Fibroblast of the aortic adventitia (primary cell): ENCODE measurements around the gene POTEB3. TPM values are rescaled to one million over a fixed set of nuclear protein-coding genes. Genes with fewer than 3 reads are reported as not detected.
"Not testable (repeated sequence)": the region's sequence is repeated elsewhere in the genome, so short reads cannot be mapped to it uniquely, and the experiment has no call there.

Experiments used
- DNase-seq: peaks from one replicate; pipeline ENCODE4 v3.0.0-alpha.2; 2010; ENCODE audit warnings: low read depth
- H3K4me3 ChIP-seq: 2 replicates; pipeline ENCODE4 v1.5.1; 2011; ENCODE audit warnings: low read depth, mild to moderate bottlenecking, control low read depth, low read length, moderate library complexity
- small RNA-seq: library from RNA; depleted of rRNA; stranded (forward); fragments of <200 nt; gene quantifications from one replicate; pipeline ENCODE3, GENCODE V24; 2012
- total RNA-seq: library from RNA; depleted of rRNA; stranded (reverse); fragments of >200 nt; gene quantifications from 2 replicates; pipeline ENCODE4 v1.2.3, GENCODE V29; 2012; ENCODE audit warnings: low replicate concordance

Gene POTEB3
- not detected in 2 replicates for total RNA-seq

- not testable (repeated sequence) for H3K4me3 ChIP-seq, DNase-seq
These were observed at the start of gene POTEB3 for GRCh38 chr15:21440399-21440798. Gene POTEB3 (minus strand): TSS chr15:21440499. CDS start chr15:21440011, 488 bp downstream.

GRCh38 chr15:21453683-21454082 is 13.4 kb upstream of the POTEB3 start:
- not testable (repeated sequence) for H3K4me3 ChIP-seq, DNase-seq

- DNase-seq, H3K4me3 ChIP-seq: not testable (repeated sequence)
These were observed 11.7 kb upstream of the POTEB3 start for GRCh38 chr15:21451920-21452563.

- not testable (repeated sequence) for DNase-seq, H3K4me3 ChIP-seq
These were observed 11.2 kb upstream of the POTEB3 start for GRCh38 chr15:21451487-21451886.

- not testable (repeated sequence) for DNase-seq, H3K4me3 ChIP-seq
These were observed 32.9 kb downstream of the POTEB3 start for GRCh38 chr15:21407366-21407765.

- DNase-seq, H3K4me3 ChIP-seq: not testable (repeated sequence)
These were observed 38.8 kb downstream of the POTEB3 start for GRCh38 chr15:21401531-21401930.

GRCh38 chr15:21399111-21399510 is 41.2 kb downstream of the POTEB3 start:
- not testable (repeated sequence) for DNase-seq, H3K4me3 ChIP-seq

GRCh38 chr15:21398511-21398910 is 41.8 kb downstream of the POTEB3 start:
- not testable (repeated sequence) for DNase-seq

GRCh38 chr15:21397656-21398055 is 42.6 kb downstream of the POTEB3 start:
- not testable (repeated sequence) for H3K4me3 ChIP-seq, DNase-seq

More at GRCh38 chr15:21398511-21398910, 41.8 kb downstream of the POTEB3 start:
- H3K4me3 ChIP-seq = not testable (repeated sequence)

GRCh38 chr15:21397186-21397585 is 43.1 kb downstream of the POTEB3 start:
- DNase-seq, H3K4me3 ChIP-seq: not testable (repeated sequence)

GRCh38 chr15:21385961-21386360 is 54.3 kb downstream of the POTEB3 start:
- not testable (repeated sequence) for DNase-seq, H3K4me3 ChIP-seq

GRCh38 chr15:21383866-21384485 is 56.3 kb downstream of the POTEB3 start:
- not testable (repeated sequence) for H3K4me3 ChIP-seq, DNase-seq

GRCh38 chr15:21373682-21374081 is 66.6 kb downstream of the POTEB3 start:
- not testable (repeated sequence) for H3K4me3 ChIP-seq, DNase-seq

GRCh38 chr15:21369177-21369576 is 71.1 kb downstream of the POTEB3 start:
- DNase-seq = not testable (repeated sequence)

GRCh38 chr15:21368625-21369024 is 71.7 kb downstream of the POTEB3 start:
- not testable (repeated sequence) for H3K4me3 ChIP-seq

More at GRCh38 chr15:21369177-21369576, 71.1 kb downstream of the POTEB3 start:
- H3K4me3 ChIP-seq = not testable (repeated sequence)

More at GRCh38 chr15:21368625-21369024, 71.7 kb downstream of the POTEB3 start:
- DNase-seq = not testable (repeated sequence)

Small RNA genes within 50 kb of the gene (small RNA-seq; reads per million reads assigned to genes)
- gene GRAMD4P6 (not detected), gene MIR3118-3 (not detected), gene RF00026 (not detected)
